OCI-LY3 (cell line): ENCODE measurements around the gene MTMR3.

ENCODE experiments used
- H2AFZ ChIP-seq: fragments of 200-600, 300-600 bp; shearing (Covaris generic); 2 replicates; pipeline ENCODE4 v1.6.0; 2014; ENCODE audit warnings: antibody characterized with exemption, low read depth, low read length
- H3K27ac ChIP-seq: fragments of 200-600, 300-600 bp; sonication (generic); 2 replicates; pipeline ENCODE4 v1.5.1; 2014; ENCODE audit warnings: mild to moderate bottlenecking, low read length, moderate library complexity, mixed read lengths
- H3K27me3 ChIP-seq: fragments of 200-600, 300-600 bp; sonication (generic); 2 replicates; pipeline ENCODE4 v1.6.1; 2014; ENCODE audit warnings: low read depth, low read length, mixed read lengths
- H3K36me3 ChIP-seq: fragments of 200-600, 300-600 bp; sonication (generic); replicated peaks from 2 replicates; pipeline ENCODE3; 2014; ENCODE audit warnings: low read depth, low read length, mixed read lengths
- H3K4me1 ChIP-seq: fragments of 300-600, 200-600 bp; sonication (generic); 2 replicates; pipeline ENCODE4 v1.6.1; 2014; ENCODE audit warnings: low read length, mixed read lengths
- H3K4me2 ChIP-seq: fragments of 200-600, 300-600 bp; sonication (generic); 2 replicates; pipeline ENCODE4 v1.6.1; 2014; ENCODE audit warnings: low read length, mixed read lengths
- H3K4me3 ChIP-seq: fragments of 300-600, 200-600 bp; sonication (generic); 2 replicates; pipeline ENCODE4 v1.5.1; 2014; ENCODE audit warnings: antibody characterized with exemption, mild to moderate bottlenecking, low read length, moderate library complexity
- H3K79me2 ChIP-seq: fragments of 300-600, 200-600 bp; shearing (Covaris generic); 2 replicates; pipeline ENCODE4 v1.6.1; 2014; ENCODE audit warnings: mild to moderate bottlenecking, low read length, mixed read lengths
- H3K9ac ChIP-seq: fragments of 300-600, 200-600 bp; shearing (Covaris generic); 2 replicates; pipeline ENCODE4 v1.6.0; 2014; ENCODE audit warnings: mild to moderate bottlenecking, low read length, moderate library complexity
- H3K9me3 ChIP-seq: fragments of 200-600, 300-600 bp; shearing (Covaris generic); 2 replicates; pipeline ENCODE4 v1.6.1; 2014; ENCODE audit warnings: low read length, mixed read lengths; ENCODE audit not compliant: insufficient read depth
- H4K20me1 ChIP-seq: fragments of 200-600, 300-600 bp; sonication (generic); 2 replicates; pipeline ENCODE4 v1.6.1; 2016; ENCODE audit warnings: low read length, mixed read lengths; ENCODE audit not compliant: insufficient read depth
- CTCF ChIP-seq: fragments of 200-600, 300-600 bp; sonication (generic); IDR thresholded peaks from 2 replicates; pipeline ENCODE4 v1.5.1; 2014; ENCODE audit warnings: antibody characterized with exemption, low read length, low read depth
- EZH2phosphoT487 ChIP-seq: fragments of 200-600 bp; shearing (Covaris generic); IDR thresholded peaks from 2 replicates; pipeline ENCODE4 v1.6.1; 2018; ENCODE audit warnings: antibody characterized with exemption, mixed run types, low read depth

The MTMR3 gene

GRCh38 chr22:29998627-29999384 is 115.8 kb downstream of the MTMR3 start:
- no peaks in the 10 kb centered on the region for H3K27me3 ChIP-seq
- H3K79me2 ChIP-seq = no peaks in the 10 kb centered on the region
- no peaks in the 10 kb centered on the region for H3K36me3 ChIP-seq
- H3K9me3 ChIP-seq = no peaks in the 10 kb centered on the region
- no peak overlapping the region for H3K4me2 ChIP-seq
- H3K4me1 ChIP-seq = no peaks in the 10 kb centered on the region
- no peak overlapping the region for H3K27ac ChIP-seq
- H2AFZ ChIP-seq = no peak overlapping the region
- no peak overlapping the region for H3K4me3 ChIP-seq
- TF ChIP-seq CTCF (no peak), EZH2phosphoT487 (no peak)
- H3K9ac ChIP-seq = no peak overlapping the region
- no peaks in the 10 kb centered on the region for H4K20me1 ChIP-seq

- H3K27me3 ChIP-seq = no peaks in the 10 kb centered on the region
- H3K36me3 ChIP-seq = no peaks in the 10 kb centered on the region
- no peak overlapping the region for H3K4me2 ChIP-seq
- H3K9me3 ChIP-seq = no peaks in the 10 kb centered on the region
- H3K4me3 ChIP-seq = no peak overlapping the region
- no peaks in the 10 kb centered on the region for H3K4me1 ChIP-seq
- H3K9ac ChIP-seq = no peak overlapping the region
- no peak overlapping the region for H2AFZ ChIP-seq
- H4K20me1 ChIP-seq = 0 out of 2 replicates have a peak, but pooled peaks cover 5% of the 10 kb centered on the region
- no peaks in the 10 kb centered on the region for H3K79me2 ChIP-seq
- no peak for TF ChIP-seq CTCF
- no peak for TF ChIP-seq EZH2phosphoT487
- no peak overlapping the region for H3K27ac ChIP-seq
Measured at GRCh38 chr22:30000566-30000965, 117.6 kb downstream of the MTMR3 start.

- H3K9ac ChIP-seq = no peak overlapping the region
- no peak overlapping the region for H3K4me3 ChIP-seq
- no peak overlapping the region for H3K27ac ChIP-seq
- TF ChIP-seq EZH2phosphoT487 (no peak), CTCF (no peak)
- H3K79me2 ChIP-seq = no peaks in the 10 kb centered on the region
- H3K9me3 ChIP-seq = no peaks in the 10 kb centered on the region
- H3K36me3 ChIP-seq = no peaks in the 10 kb centered on the region
- H3K27me3 ChIP-seq = no peaks in the 10 kb centered on the region
- no peak overlapping the region for H2AFZ ChIP-seq
- no peak overlapping the region for H3K4me2 ChIP-seq
- H4K20me1 ChIP-seq = 0 out of 2 replicates have a peak, but pooled peaks cover 5% of the 10 kb centered on the region
- no peaks in the 10 kb centered on the region for H3K4me1 ChIP-seq
Measured at GRCh38 chr22:30001459-30001858, 118.5 kb downstream of the MTMR3 start.

- Histone ChIP-seq H4K20me1 (0 out of 2 replicates have a peak, but pooled peaks cover 5% of the 10 kb centered on the region), H3K4me2 (no peak overlapping the region), H3K9me3 (no peaks in the 10 kb centered on the region), H3K27me3 (no peaks in the 10 kb centered on the region), H2AFZ (no peak overlapping the region), H3K4me1 (no peaks in the 10 kb centered on the region), H3K9ac (no peak overlapping the region), H3K27ac (no peak overlapping the region), H3K79me2 (no peaks in the 10 kb centered on the region), H3K36me3 (peaks cover 3% of the 10 kb centered on the region), H3K4me3 (no peak overlapping the region)
- TF ChIP-seq EZH2phosphoT487 (no peak), CTCF (no peak)
Measured at GRCh38 chr22:30002861-30003486, 120.0 kb downstream of the MTMR3 start.
